Measurements from ENCODE around the gene JPH4. TPM values are rescaled to one million over a fixed set of nuclear protein-coding genes. Genes with fewer than 3 reads are reported as not detected.
"Not testable (repeated sequence)": the region's sequence is repeated elsewhere in the genome, so short reads cannot be mapped to it uniquely, and the experiment has no call there.

JPH4 gene
- total and polyA plus RNA-seq, 12 donors: 0.42 to 35.8 (median 4.7) TPM

DNA sequence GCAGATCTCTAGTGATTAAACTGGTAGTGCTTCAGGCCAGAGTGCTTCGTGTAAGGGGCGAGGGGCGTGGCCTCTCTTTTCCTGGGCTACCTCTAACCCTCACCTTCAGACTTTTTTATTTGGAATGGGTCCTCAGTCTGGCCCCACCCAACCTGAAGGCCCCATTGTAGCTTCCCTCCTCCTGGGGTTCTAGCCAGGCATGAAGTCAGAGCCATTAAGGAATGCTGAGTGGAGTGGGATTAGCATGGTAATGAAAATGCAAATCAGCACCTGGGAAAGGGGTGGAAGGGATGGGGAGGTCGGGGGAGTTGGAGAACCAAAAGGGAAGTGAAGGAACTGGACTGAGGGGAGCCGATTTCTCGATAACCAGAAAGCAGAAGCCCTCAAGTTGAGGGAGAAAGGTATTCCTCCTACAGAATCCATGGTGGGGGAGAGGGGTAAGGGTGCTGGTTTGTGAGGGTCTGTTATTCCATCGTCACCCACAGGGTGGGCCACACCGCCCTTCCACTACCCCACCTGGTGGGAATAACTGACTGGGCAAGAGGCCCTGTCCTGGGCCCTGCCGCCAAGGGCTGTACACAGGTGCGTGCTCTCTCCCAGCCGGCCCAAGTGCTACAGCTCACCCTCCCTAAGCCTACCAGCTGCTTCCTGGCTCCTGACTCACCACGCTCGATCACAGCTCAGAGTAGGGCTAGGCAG is 41.1 kb downstream of the JPH4 start:
- Histone ChIP-seq H3K4me3 (no peak overlapping the region), H3K9me3 (replicated peaks in 1 of 3) (no peaks in the 10 kb centered on the region), H3K27me3 (no peaks in the 10 kb centered on the region), H3K27ac (no peak overlapping the region), H3K36me3 (replicated peaks in 1 of 2) (no peaks in the 10 kb centered on the region), H3K4me1 (replicated peaks in 1 of 2) (peaks cover 0 to 9% of the 10 kb centered on the region in 2 donors)
- TF ChIP-seq POLR2A (IDR thresholded peaks at IDR 0.05) (no peak), CTCF (IDR thresholded peaks at IDR 0.05) (no peak)
- intact Hi-C loops (cut with DNase I): loop anchor here in 1 of 2 donors (5.0 kb wide), 1 partner anchor 60 kb away; no protein-coding TSS in a partner anchor
- 65 to 77% (median 68%) methylated on average over 12 to 13 of the region's 13 CpGs for WGBS, 4 donors
- DNase-seq: no peak

DNA sequence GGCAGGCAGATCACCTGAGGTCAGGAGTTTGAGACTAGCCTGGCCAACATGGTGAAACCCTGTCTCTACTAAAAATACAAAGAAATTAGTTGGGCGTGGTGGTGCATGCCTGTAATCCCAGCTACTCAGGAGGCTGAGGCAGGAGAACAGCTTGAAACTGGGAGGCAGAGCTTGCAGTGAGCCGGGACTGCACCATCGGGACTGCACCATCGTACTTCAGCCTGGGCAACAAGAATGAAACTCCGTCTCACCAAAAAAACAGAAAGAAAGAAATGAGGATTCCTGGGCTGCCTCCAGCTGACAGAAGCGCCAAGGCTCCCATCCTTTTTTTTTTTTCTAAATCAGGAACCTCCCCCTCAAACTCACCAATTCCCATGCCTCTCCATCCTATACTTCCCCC is 41.7 kb downstream of the JPH4 start:
- H3K27ac ChIP-seq; H3K27me3 ChIP-seq; H3K36me3 ChIP-seq (replicated peaks in 1 of 2); H3K4me3 ChIP-seq; H3K4me1 ChIP-seq (replicated peaks in 1 of 2); H3K9me3 ChIP-seq (replicated peaks in 1 of 3); DNase-seq: not testable (repeated sequence)
- 82 to 90% (median 87%) methylated on average over 6 of the region's 6 CpGs for WGBS, 4 donors
- intact Hi-C loops (cut with DNase I): loop anchor here in 1 of 2 donors (5.0 kb wide), 1 partner anchor 60 kb away; no protein-coding TSS in a partner anchor

- Histone ChIP-seq H3K36me3 (replicated peaks in 1 of 2) (no peaks in the 10 kb centered on the region), H3K27ac (no peak overlapping the region), H3K4me3 (no peak overlapping the region), H3K4me1 (replicated peaks in 1 of 2) (peaks cover 0 to 9% of the 10 kb centered on the region in 2 donors), H3K9me3 (replicated peaks in 1 of 3) (no peaks in the 10 kb centered on the region), H3K27me3 (no peaks in the 10 kb centered on the region)
- TF ChIP-seq CTCF (IDR thresholded peaks at IDR 0.05) (no peak), POLR2A (IDR thresholded peaks at IDR 0.05) (no peak)
- intact Hi-C loops (cut with DNase I): loop anchor here in 1 of 2 donors (5.0 kb wide), 1 partner anchor 59 kb away; no protein-coding TSS in a partner anchor
- no peak for DNase-seq
- WGBS, 4 donors: 84 to 88% (median 87%) methylated on average over 2 of the region's 2 CpGs
These were observed 42.1 kb downstream of the JPH4 start for GRCh38 chr14:23536494-23536893.

GRCh38 chr14:23535943-23536342 is 42.6 kb downstream of the JPH4 start:
- no peaks in the 10 kb centered on the region for H3K36me3 ChIP-seq (replicated peaks in 1 of 2)
- no peak overlapping the region for H3K4me3 ChIP-seq
- no peaks in the 10 kb centered on the region for H3K27me3 ChIP-seq
- TF ChIP-seq POLR2A (IDR thresholded peaks at IDR 0.05) (no peak), CTCF (IDR thresholded peaks at IDR 0.05) (no peak)
- peaks cover 0 to 9% of the 10 kb centered on the region in 2 donors for H3K4me1 ChIP-seq (replicated peaks in 1 of 2)
- intact Hi-C loops (cut with DNase I): loop anchor here in 1 of 2 donors (5.0 kb wide), 1 partner anchor 59 kb away; no protein-coding TSS in a partner anchor
- no peaks in the 10 kb centered on the region for H3K9me3 ChIP-seq (replicated peaks in 1 of 3)
- H3K27ac ChIP-seq: no peak overlapping the region
- no peak for DNase-seq
- 79 to 89% (median 86%) methylated on average over 4 of the region's 4 CpGs for whole genome bisulfite sequencing, 4 donors
